Peyer's patch (tissue), 4 donors: Measurements from ENCODE around the gene KATNA1.

Experiments used
- CTCF ChIP-seq, 6 experiments: fragments of 450-650 bp in 4 of 6; fragments of 200-600 bp in 2 of 6; sonication (generic) in 1 of 6; IDR thresholded peaks; one replicate each; pipeline ENCODE4 v1.5.1; 2017 to 2019; ENCODE audit warnings: antibody characterized with exemption in 6 of 6, mild to moderate bottlenecking in 3 of 6, moderate library complexity in 1 of 6
- POLR2A ChIP-seq, 2 donors: fragments of 450-650 bp; IDR thresholded peaks; one replicate each; pipeline ENCODE4 v1.5.1; 2017; ENCODE audit warnings: antibody characterized with exemption in 2 of 2, mild to moderate bottlenecking in 2 of 2, moderate library complexity in 2 of 2

GRCh38 chr6:149567194-149567586 is 81.3 kb downstream of the KATNA1 start:
- TF ChIP-seq CTCF (IDR thresholded peaks at IDR 0.05) (no peak), POLR2A (IDR thresholded peaks at IDR 0.05) (no peak)
